Lower leg skin (tissue), 3 donors: Measurements from ENCODE around the gene SP7.

Experiments
- CTCF ChIP-seq, 3 donors: fragments of 450-650 bp; IDR thresholded peaks; one replicate each; pipeline ENCODE4 v1.5.1; 2016; ENCODE audit warnings: antibody characterized with exemption in 3 of 3, mild to moderate bottlenecking in 3 of 3, moderate library complexity in 2 of 3
- POLR2A ChIP-seq, 2 donors: fragments of 450-650 bp; IDR thresholded peaks; one replicate each; pipeline ENCODE4 v1.6.1; 2016 to 2017; ENCODE audit warnings: antibody characterized with exemption in 2 of 2, mild to moderate bottlenecking in 1 of 2, moderate library complexity in 1 of 2

- no peak for TF ChIP-seq POLR2A (IDR thresholded peaks at IDR 0.05)
- TF ChIP-seq CTCF (IDR thresholded peaks at IDR 0.05), result no peak
Measured at GRCh38 chr12:53378724-53379388, 42.7 kb upstream of the SP7 start.
